Measurements from ENCODE around the gene MARK2.

MARK2 gene

GRCh38 chr11:63838678-63839507 is at the start of gene MARK2:
Gene MARK2 (plus strand): TSS chr11:63839110. CDS start chr11:63839507, 397 bp downstream.
- TF ChIP-seq YY1 (IDR thresholded peaks at IDR 0.05; ENCODE audit: low read depth) (peak; percentile 90), TAF1 (IDR thresholded peaks at IDR 0.05; ENCODE audit: low read depth) (peak; percentile 39; the same call in 1 of the 2 replicates), MAX (IDR thresholded peaks at IDR 0.05) (peak; percentile 46), USF1 (IDR thresholded peaks at IDR 0.05) (no peak), CEBPB (IDR thresholded peaks at IDR 0.05) (no peak)

GRCh38 chr11:63791495-63792167 is 47.3 kb upstream of the MARK2 start:
- TF ChIP-seq ZBTB7A (IDR thresholded peaks at IDR 0.05; ENCODE audit: low read depth): no peak
- TF ChIP-seq NFIC (IDR thresholded peaks at IDR 0.05): no peak
- TF ChIP-seq YY1 (IDR thresholded peaks at IDR 0.05; ENCODE audit: low read depth): no peak
- no peak for TF ChIP-seq TEAD4 (IDR thresholded peaks at IDR 0.05)
- TF ChIP-seq MAX (IDR thresholded peaks at IDR 0.05): no peak

- TF ChIP-seq RAD21 (IDR thresholded peaks at IDR 0.05; ENCODE audit: low read depth): no peak
- no peak for TF ChIP-seq CREB1 (IDR thresholded peaks at IDR 0.05; ENCODE audit: low read depth)
- TF ChIP-seq, protein P1, sequence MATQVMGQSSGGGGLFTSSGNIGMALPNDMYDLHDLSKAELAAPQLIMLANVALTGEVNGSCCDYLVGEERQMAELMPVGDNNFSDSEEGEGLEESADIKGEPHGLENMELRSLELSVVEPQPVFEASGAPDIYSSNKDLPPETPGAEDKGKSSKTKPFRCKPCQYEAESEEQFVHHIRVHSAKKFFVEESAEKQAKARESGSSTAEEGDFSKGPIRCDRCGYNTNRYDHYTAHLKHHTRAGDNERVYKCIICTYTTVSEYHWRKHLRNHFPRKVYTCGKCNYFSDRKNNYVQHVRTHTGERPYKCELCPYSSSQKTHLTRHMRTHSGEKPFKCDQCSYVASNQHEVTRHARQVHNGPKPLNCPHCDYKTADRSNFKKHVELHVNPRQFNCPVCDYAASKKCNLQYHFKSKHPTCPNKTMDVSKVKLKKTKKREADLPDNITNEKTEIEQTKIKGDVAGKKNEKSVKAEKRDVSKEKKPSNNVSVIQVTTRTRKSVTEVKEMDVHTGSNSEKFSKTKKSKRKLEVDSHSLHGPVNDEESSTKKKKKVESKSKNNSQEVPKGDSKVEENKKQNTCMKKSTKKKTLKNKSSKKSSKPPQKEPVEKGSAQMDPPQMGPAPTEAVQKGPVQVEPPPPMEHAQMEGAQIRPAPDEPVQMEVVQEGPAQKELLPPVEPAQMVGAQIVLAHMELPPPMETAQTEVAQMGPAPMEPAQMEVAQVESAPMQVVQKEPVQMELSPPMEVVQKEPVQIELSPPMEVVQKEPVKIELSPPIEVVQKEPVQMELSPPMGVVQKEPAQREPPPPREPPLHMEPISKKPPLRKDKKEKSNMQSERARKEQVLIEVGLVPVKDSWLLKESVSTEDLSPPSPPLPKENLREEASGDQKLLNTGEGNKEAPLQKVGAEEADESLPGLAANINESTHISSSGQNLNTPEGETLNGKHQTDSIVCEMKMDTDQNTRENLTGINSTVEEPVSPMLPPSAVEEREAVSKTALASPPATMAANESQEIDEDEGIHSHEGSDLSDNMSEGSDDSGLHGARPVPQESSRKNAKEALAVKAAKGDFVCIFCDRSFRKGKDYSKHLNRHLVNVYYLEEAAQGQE (IDR thresholded peaks at IDR 0.05; ENCODE audit: low read depth): no peak
- TF ChIP-seq TAF1 (IDR thresholded peaks at IDR 0.05; ENCODE audit: low read depth): no peak
- no peak for TF ChIP-seq EP300 (IDR thresholded peaks at IDR 0.05; ENCODE audit: borderline replicate concordance)
- no peak for TF ChIP-seq EGR1 (IDR thresholded peaks at IDR 0.05)
- no peak for TF ChIP-seq MAX (IDR thresholded peaks at IDR 0.05)
- no peak for TF ChIP-seq YY1 (IDR thresholded peaks at IDR 0.05; ENCODE audit: low read depth)
- no peak for TF ChIP-seq NFIC (IDR thresholded peaks at IDR 0.05)
- no peak for TF ChIP-seq FOXM1 (IDR thresholded peaks at IDR 0.05; ENCODE audit: borderline replicate concordance, low read depth)
These were observed 45.7 kb upstream of the MARK2 start for GRCh38 chr11:63793161-63793560.

DNA sequence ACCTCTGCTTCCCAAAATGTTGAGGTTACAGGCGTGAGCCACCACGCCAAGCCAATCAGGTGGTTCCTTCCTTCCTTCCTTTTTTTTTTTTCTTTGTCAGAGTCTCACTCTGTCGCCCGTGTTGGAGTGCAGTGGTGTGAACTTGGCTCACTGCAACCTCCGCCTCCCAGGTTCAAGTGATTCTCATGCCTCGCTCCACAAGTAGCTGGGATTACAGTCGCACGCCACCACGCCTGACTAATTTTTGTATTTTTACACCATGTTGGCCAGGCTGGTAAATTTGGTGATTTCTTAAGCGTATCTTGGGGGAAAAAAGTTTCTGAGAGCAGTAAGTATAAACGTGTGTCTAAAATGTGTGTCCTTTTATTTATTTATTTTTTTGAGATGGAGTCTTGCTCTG is 43.8 kb upstream of the MARK2 start:
- TF ChIP-seq TAF1 (IDR thresholded peaks at IDR 0.05; ENCODE audit: low read depth) (no peak), FOXM1 (IDR thresholded peaks at IDR 0.05; ENCODE audit: borderline replicate concordance, low read depth) (no peak), CEBPB (IDR thresholded peaks at IDR 0.05) (no peak)

DNA sequence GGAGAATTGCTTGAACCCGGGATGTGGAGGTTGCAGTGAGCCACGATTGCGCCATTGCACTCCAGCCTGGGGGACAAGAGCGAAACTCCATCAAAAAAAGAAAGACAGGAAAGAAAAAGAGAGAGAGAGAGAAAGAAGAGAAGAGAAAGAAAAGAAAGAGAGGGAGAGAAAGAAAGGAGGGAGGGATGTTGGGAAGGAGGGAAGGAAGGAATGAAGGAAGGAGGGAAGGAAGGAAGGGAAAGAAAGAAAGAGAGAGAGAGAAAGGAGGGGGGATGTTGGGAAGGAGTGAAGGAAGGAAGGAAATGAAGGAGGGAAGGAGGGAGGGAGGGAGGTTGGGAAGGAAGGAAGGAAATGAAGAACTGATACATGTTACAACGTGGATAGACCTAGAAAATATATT is 38.0 kb upstream of the MARK2 start:
- TF ChIP-seq CREB1 (IDR thresholded peaks at IDR 0.05; ENCODE audit: low read depth) (no peak), CEBPB (IDR thresholded peaks at IDR 0.05) (no peak), RAD21 (IDR thresholded peaks at IDR 0.05; ENCODE audit: low read depth) (no peak), EGR1 (IDR thresholded peaks at IDR 0.05) (no peak), EP300 (IDR thresholded peaks at IDR 0.05; ENCODE audit: borderline replicate concordance) (no peak), TCF12 (IDR thresholded peaks at IDR 0.05; ENCODE audit: low read depth) (no peak), TAF1 (IDR thresholded peaks at IDR 0.05; ENCODE audit: low read depth) (no peak), USF1 (IDR thresholded peaks at IDR 0.05) (no peak), FOXM1 (IDR thresholded peaks at IDR 0.05; ENCODE audit: borderline replicate concordance, low read depth) (no peak), NFIC (IDR thresholded peaks at IDR 0.05) (no peak), YY1 (IDR thresholded peaks at IDR 0.05; ENCODE audit: low read depth) (no peak), MAX (IDR thresholded peaks at IDR 0.05) (no peak), ZBTB7A (IDR thresholded peaks at IDR 0.05; ENCODE audit: low read depth) (no peak), TEAD4 (IDR thresholded peaks at IDR 0.05) (no peak)
- TF ChIP-seq, protein P1 (IDR thresholded peaks at IDR 0.05; ENCODE audit: low read depth): no peak

Measured in Ishikawa (cell line).